ENCODE results near the gene KCTD7.
"Not testable (repeated sequence)": the region's sequence is repeated elsewhere in the genome, so short reads cannot be mapped to it uniquely, and the experiment has no call there.

The KCTD7 gene
- 42.1 to 44.4 reads per million in 2 donors for total RNA-seq

DNA sequence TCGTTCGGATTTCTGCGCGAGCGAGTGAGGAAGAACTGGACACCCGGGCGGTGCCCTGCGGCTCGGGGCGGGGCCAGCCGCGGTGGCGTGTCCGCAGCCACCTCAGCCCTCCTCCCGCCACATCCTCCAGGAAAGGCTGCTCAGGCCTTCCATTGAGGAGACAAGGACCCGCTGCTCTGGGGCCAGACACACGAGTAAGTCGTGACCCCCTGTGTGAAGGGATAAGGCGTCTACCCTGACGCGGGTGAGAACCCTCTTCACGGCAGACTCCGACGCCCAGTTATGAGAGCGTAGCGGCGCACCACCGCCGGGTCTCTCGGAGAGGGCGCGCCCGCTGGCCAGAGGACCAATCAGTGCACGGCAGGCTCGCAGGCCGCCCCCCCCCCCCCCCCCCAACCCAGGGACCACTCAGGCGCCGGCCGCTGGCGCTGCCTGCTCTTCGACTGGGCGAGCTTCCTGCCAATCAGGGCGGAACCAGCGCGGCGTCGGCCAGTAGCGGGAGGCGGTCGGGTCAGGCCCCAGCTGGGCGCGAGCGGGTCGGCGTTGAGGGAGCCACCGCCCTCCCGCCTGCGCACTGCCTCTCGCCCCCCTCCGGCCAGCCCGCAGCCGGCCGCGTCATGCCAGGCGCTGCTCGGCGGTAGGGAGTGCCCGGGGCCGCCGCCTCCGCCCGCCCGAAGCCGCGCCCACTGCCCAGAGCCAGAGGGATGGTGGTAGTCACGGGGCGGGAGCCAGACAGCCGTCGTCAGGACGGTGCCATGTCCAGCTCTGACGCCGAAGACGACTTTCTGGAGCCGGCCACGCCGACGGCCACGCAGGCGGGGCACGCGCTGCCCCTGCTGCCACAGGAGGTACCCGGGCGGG lies at the start of gene KCTD7:
TSS of gene KCTD7 (plus strand) at position 521 of the 861 bp plus-strand sequence. CDS start at position 705, 184 bp downstream.
- peak; percentile 99 for DNase-seq

DNA sequence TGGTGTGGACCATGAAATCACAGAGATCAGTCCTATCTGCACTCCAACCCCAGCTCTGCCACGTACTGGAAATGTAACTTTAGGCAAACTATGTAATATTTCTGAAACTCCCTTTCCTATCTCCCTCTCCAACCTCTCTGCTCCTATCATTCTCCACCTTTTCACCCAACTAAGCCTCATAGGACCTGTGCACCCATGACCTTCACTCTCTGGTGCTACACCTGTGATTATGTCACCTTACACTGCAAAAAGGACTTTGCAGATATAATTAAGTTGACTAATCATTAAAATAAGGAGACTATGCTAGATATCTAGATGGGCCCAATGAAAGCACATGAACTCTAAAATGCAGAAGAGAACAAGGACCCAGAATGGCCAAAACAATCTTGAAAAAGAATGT lies 48.3 kb upstream of the KCTD7 start:
- DNase-seq = not testable (repeated sequence)

DNA sequence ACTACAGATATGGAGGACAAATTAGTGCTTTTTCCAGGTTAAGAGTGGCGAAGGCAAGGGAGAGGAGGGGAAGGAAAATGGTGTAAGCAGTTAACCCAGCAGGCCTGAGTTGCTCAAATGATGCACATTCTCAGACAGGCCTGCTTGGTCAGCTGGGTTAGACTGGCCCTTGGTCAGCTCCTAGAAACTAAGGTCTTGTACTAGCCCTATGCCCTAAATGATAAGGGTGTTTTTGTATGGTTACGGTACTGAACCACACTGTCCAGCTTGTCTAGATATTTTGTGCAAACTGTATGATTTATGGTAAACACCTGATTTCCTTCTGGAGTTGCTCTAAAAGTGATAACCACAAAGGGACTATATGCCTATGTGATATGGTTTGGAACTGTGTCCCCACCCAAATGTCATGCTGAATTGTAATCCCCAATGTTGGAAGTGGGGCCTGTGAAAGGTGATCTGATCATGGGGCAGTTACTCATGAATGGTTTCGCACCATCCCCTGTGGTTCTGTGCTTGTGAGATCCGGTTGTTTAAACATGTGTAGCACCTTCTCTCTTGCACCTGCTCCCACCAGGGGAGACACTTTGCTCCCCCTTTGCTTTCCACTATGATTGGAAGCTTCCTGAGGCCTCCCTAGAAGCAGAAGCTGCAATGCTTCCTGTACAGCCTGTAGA lies 45.7 kb upstream of the KCTD7 start:
- not testable (repeated sequence) for DNase-seq

DNA sequence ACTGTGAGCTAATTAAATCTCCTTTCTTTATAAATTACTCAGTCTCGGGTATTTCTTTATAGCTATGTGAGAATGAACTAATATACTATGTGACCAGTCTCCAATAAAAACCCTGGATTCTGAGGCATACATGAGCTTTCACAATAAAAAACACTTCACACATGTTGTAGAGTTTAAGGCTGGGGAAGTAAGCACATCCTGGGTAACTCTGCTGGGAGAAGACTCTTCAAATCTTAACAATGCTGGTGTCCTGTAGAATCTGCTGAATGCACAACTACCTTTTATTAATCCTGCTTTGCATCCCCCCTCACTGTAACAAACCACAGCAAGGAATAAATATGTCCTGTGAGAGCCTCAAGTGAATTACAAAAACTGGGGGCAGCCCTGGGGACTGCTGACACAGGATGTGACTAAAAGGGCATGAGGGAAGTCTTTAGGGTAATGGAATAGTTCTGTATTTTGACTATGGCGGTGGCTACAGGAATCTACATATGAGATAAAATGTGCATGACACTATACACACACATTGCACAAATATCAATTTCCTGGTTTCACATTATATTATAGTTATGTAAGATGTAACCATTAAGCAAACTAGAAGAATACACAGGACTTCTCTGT lies 45.1 kb upstream of the KCTD7 start:
- DNase-seq = no peak

DNA sequence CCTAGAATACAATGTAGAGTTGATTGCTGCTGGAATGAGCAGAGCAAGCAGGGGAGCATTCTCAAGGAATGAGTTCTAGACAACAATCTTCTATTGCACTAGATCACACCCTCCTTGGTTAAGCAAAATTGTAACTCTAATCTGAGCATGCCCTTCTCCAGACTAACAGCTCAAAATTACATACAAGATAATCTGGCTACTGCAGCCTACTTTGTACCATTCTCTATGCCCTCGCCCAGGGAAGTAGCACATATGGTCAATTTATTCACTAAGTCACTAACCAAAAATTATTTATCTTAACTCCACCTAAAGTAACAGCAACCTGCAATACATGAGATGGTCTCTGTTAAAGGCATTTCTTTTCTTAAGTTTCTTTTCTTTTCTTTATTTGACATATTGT lies 42.5 kb upstream of the KCTD7 start:
- DNase-seq = no peak

DNA sequence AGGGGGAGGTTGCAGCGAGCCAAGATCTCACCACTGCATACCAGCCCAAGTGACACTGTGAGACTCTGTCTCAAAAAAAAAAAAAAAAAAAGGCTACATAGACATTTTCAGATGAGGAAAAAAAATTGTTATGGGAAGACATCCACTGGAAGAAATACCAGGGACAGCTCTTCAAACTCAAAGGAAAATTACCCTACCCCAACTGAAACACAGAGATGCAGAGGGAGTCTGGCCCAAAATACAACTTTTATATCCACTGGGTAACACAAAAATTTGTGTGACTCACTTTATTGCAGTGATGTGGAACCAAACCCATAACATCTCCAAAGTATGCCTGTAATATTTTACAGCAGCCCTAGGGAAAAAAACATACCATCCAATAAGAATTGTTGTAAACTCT lies 40.5 kb upstream of the KCTD7 start:
- not testable (repeated sequence) for DNase-seq

DNA sequence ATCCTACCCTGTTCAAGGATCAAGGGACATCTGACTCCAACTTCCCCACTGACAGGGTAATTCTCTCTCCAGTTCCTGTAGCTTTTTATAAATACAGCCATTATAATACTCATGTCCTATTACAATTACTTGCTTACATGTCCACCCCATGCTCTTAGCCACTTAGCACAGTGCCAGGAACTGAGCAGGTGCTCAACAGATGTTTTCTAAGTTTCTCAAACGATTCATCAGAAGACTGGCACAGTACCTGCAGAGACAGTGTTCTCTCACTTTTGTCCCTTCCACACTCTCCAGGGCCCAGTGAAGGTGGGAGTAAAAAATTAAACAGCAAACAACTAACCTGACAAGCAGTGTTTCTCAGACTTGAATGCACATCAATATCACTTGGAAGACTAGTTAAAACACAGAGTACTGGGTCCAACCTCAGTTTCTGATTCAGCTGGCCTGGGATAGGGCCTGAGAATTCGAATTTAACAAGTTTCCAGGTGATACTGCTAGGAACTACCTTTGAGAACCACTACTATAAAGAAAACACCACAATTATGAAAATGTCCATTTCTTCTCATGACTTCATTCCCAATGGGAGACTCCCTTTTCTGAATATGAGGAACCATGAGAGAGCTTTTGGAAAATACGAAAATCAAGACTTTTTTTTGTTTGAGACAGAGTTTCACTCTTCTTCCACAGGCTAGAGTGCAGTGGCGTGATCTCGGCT lies 39.7 kb upstream of the KCTD7 start:
- not testable (repeated sequence) for DNase-seq

DNA sequence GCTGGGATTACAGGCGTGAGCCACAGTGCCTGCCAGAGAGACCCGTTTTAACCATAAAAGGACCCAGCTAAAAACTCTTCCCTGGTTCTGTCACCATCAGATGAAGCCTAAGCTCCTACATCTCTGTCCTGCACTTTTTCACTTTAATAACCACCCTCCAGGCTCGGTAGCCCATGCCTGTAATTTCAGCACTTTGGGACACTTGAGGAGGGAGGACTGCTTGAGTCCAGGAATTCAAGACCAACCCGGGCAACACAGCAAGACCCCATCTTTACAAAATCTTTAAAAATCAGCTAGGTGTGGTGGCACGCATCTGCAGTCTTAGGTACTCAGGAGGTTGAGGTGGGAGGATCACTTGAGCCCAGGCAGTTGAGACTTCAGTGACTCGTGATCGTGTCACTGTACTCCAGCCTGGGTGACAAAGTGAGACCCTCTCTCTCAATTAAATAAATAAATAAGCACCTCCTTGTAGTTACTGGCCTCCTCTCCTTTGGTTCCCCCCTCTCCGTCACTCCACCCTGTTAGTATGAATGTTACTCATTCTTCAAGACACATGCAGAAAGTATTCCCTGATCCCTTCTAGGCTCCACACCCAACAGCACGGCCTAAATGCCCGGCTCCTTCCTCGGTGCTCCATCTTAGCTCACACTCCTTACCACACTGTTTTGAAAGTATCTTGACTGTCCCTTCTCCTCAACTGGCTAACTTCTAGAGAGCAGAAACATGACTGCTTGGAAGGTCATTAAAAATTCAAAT lies 38.2 kb upstream of the KCTD7 start:
- not testable (repeated sequence) for DNase-seq

DNA sequence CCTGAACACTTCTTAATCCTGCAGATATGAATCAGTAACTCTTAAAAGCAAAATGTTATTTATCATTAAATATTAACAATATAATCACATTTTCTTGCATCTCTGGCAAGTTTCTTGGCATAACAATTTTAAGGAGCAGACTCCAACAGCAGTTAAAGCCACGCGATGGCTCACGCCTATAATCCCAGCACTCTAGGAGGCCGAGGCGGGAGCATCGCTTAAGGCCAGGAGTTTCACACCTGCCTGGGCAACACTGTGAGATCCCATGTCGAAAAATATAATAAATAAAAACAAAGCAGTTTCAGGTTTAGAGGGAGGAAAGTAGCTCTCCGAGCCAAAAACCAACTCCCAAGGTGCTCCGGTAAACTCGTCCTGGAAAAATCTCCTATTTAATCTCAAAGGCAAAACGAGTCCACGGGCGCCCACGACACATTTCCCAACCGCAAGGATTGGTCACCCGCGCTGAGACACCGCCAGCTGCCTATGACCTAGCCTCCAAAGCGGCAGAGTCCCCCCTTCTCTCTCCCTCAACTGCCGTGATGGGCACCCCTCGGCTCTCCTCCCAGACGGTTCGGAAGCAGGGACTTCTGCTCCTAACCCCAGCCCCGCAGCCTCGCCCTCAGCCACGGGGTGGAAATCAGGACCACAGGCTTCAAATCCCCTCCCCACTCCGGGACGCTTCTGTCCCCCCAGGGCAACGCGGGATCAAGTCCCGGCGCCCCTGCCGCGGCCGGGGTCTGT lies 37.5 kb upstream of the KCTD7 start:
- DNase-seq = not testable (repeated sequence)

DNA sequence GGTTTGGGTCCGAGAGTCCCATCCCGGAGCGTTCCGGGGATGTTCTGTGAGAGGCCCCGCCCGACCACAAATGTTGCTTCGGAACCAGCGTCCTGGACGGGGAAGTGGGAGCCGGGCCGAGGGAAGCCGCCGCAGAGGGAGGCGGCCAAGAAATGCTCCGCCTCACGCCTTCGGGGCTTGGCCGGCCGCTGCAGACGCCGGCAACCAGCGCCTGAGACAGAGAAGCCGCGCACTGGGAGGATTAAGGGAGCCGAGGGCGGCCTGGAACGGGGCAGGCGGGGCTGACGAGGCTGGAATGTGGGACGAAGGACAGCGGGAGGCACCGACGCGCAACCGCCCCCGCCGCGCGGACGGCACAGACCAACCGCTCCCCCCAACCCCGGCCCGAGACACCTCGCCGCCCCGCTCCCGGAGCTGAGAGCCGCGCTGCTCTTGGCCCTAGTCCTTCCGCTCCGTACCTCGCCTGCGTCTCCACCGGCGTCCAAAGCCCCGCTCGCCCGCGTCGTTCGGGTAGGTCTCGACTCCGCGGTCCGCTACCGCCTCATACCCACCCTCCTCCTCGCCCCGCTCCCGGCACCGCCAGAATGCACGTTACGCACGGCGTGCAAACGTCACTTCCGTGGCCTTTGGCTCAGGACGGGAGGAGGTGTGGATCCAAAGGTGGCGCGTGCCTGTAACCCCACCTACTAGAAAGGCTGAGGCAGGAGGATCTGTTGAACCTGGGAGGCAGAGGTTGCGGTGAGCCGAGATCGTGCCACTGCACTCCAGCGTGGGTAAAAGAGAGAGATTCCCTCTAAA lies 36.7 kb upstream of the KCTD7 start:
- DNase-seq = peak; percentile 67

DNA sequence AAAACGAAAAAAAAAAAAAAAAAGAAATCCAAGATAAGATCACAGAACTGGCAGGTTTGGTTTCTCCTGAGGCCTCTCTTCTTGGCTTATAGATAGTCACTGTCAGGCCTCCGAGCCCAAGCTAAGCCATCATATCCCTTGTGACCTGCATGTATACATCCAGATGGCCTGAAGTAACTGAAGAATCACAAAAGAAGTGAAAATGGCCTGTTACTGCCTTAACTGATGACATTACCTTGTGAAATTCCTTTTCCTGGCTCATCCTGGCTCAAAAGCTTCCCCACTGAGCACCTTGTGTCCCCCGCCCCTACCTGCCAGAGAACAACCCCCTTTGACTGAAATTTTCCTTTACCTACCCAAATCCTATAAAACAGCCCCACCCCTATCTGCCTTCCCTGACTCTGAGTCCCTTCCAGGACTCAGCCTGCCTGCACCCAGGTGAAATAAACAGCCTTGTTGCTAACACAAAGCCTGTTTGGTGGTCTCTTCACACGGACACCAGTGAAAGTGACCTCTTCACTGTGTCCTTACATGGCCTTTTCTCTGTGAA lies 36.0 kb upstream of the KCTD7 start:
- DNase-seq = not testable (repeated sequence)

DNA sequence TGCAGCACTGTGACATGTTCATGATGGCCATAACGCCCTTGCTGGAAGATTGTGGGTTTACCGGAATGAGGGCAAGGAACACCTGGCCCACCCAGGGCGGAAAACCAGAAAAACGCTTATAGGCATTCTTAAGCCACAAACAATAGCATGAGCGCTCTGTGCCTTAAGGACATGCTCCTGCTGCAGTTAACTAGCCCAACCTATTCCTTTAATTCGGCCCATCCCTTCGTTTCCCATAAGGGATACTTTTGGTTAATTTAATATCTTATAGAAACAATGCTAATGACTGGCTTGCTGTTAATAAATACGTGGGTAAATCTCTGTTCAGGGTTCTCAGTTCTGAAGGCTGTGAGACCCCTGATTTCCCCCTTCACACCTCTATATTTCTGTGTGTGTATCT lies 34.6 kb upstream of the KCTD7 start:
- DNase-seq = not testable (repeated sequence)

DNA sequence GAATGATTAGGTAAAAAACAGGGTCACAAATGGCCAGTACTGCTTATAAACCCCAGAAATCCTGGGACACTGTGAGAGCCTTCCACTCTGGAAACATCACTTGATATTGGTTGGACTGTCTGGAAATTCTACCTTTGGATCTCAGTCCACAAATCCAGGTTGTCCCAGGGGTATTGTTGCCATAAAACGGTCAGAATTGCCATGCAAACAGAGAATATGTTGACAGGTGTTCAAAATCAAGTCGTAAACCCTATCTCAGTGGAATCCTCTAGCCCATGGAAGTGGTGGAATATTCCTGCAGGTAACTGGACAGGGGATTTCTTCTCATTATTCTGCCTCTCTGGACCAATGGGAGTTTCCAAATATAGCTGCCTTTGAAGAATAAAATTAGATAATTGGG lies 31.2 kb upstream of the KCTD7 start:
- DNase-seq = no peak

DNA sequence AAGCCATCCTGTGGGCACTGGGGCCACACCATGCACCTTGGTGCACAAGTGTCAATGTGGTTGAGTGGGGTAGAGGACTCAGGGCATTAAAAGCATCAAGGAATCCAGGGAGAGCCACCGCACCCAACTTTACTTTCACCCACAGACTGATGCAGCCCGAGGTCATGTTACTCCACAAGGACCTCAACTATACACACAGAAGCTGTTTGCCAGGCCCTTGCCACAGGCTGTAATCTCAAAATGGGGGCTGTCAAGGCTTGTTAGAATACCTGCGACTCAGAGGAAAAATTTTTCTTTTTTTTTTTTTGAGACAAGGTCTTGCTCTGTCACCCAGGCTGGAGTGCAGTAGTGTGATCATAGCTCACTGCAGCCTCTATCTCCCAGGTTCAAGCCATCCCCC lies 26.5 kb upstream of the KCTD7 start:
- no peak for DNase-seq

DNA sequence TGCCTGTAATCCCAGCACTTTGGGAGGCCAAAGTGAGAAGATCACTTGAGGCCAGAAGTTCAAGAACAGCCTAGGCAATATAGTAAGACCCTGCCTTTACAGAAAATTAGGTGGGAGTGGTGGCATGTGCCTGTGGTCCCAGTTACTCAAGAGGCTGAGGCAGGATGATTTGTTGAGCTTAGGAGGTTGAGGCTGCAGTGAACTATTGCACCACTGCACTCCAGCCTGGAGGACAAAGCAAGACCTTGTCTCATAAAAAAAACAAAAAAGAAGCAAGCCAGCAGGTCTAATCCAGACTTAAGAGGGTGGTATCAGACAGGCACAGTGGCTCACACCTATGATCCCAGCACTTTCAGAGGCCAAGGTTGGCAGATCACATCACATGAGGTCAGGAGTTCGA lies 24.5 kb upstream of the KCTD7 start:
- DNase-seq = no peak

DNA sequence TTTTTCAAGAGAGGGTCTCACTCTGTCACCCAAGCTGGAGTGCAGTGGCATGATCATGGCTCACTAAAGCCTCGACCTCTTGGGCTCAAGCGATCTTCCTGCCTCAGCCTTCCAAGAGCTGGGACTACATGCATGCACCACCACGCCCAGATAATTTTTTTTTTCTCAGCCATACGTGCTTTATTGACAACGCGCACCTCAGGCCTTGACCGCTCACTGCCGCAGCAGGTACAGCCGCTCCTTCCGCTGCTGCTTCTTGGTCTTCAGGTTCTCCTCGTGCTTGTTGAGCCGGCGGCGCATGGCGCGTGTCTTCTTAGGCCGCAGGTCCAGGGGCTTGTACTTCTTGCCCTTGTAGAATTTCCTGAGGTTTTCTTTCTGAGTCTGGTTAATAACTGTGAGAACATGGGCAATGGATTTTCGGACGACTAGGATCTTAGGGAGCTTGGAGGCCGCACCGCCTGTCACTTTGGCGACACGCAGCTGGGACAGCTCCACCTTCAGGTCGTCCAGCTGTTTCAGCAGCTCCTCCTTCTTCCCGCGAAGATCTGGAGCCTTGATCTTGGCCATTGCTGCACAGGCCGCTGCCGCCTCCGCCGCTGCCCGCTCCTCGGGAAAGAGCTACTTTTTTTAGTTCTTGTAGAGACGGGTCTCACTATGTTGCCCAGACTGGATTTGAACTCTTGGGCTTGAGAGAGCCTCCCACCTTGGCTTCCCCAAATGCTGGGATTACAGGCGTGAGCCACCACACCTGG lies 22.0 kb upstream of the KCTD7 start:
- not testable (repeated sequence) for DNase-seq

DNA sequence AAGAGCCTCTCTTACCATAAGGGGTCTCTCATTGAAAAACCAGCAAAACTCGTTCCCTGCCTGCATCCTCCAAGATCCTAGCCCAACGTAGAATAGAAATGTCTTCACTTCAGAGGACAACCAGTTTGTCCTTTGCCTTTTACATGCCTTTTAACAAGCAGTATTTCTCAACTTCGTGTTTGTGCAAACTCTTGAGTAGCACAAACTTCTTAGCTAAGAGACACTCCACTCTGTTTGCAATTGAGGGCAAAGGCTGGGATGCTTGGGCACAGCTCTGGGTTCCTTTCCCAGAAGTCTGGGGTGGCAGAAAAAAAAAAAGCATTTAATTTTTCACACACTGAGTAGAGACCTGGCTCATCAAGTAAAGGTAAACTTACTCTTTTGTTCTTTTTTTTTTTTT lies 19.5 kb upstream of the KCTD7 start:
- DNase-seq = no peak

DNA sequence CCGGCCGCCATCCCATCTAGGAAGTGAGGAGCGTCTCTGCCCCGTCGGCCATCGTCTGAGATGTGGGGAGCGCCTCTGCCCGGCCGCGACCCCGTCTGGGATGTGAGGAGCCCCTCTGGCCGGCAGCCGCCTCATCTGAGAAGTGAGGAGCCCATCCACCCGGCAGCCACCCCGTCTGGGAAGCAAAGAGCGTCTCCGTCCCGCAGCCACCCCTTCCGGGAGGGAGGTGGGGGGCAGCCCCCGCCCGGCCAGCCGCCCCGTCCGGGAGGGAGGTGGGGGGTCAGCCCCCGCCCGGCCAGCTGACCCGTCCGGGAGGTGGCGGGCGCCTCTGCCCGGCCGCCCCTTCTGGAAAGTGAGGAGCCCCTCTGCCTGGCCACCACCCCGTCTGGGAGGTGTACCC lies 14.1 kb upstream of the KCTD7 start:
- not testable (repeated sequence) for DNase-seq

DNA sequence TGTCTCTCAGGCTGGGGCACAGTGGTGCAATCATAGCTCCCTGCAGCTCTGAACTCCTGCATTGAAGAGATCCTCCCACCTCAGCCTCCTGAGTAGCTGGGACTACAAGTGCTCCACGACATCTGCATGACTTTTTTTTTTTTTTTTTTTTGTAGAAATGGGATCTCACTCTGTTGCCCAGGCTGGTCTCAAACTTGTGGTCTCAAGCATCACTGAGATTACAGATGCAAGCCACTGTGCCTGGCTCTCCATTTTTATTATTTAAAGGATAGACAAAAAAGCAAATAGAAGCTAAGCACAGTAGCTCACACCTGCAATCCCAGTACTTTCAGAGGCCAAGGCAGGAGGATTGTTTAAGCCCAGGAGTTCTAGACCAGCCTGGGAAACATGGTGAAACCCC lies 13.0 kb upstream of the KCTD7 start:
- no peak for DNase-seq

DNA sequence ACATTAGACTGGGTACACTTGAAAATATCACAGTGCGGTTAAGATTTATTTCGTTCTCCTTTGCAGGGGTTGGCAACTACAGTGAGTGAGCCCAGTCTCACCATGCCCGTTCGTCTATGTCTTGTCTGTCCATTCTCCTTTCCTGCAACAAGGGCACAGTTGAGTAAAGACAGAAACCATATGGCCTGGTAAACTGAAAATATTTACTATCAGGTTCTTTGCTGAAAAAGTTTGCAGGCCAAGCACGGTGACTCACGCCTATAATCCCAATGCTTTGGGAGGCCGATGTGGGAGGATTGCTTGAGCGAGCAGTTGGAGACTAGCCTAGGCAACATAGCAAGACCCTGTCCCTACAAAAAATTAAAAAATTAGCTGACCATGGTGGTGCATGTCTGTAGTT lies 11.4 kb upstream of the KCTD7 start:
- DNase-seq = no peak
